Caco-2 (cell line): ENCODE measurements around the gene CPZ. TPM values are rescaled to one million over a fixed set of nuclear protein-coding genes. Genes with fewer than 3 reads are reported as not detected.

Source experiments
- BruUV-seq: library from RNA; stranded (reverse); fragments of 400-500 nt; replicated peaks from 2 replicates; lab custom pipeline; 2021; lab: Mats Ljungman, UMichigan
- CTCF ChIA-PET: fragments of 300-600 bp; sonication (Branson Sonifier 250); formaldehyde crosslinking; loops from one replicate; lab custom pipeline; 2022; ENCODE audit warnings: antibody characterized with exemption; lab: Charles Lee
- POLR2A ChIA-PET: fragments of 300-600 bp; sonication (Branson Sonifier 250); formaldehyde crosslinking; loops from one replicate; lab custom pipeline; 2022; ENCODE audit warnings: antibody characterized with exemption; lab: Charles Lee
- DNase-seq, 2 experiments: peaks; one replicate each; pipeline versions ENCODE4 v3.0.0 to v3.0.0-alpha.2; 2020 to 2022
- H3K27me3 ChIP-seq: replicated peaks from 2 replicates; pipeline ENCODE4 v1.6.0; 2011; ENCODE audit warnings: low read length; ENCODE audit not compliant: control insufficient read depth, insufficient read depth
- H3K36me3 ChIP-seq: 2 replicates; pipeline ENCODE4 v1.5.1; 2011; ENCODE audit warnings: low read length; ENCODE audit not compliant: control insufficient read depth, insufficient read depth
- H3K4me1 ChIP-seq: fragments of 250-450 bp; sonication (Bioruptor Pico); 2 replicates; pipeline ENCODE4 v1.5.1; 2020; ENCODE audit warnings: mild to moderate bottlenecking
- H3K4me3 ChIP-seq: 2 replicates; pipeline ENCODE4 v1.5.1; 2011; ENCODE audit warnings: low read depth, mild to moderate bottlenecking, control low read depth, low read length
- H3K9me3 ChIP-seq: fragments of 250-450 bp; sonication (Bioruptor Pico); 2 replicates; pipeline ENCODE4 v1.5.1; 2020; ENCODE audit warnings: mild to moderate bottlenecking, moderate library complexity
- H3K27ac Mint-ChIP-seq: one replicate; pipeline ENCODE4 v1.8.0; 2022; ENCODE audit warnings: mixed read lengths; ENCODE audit not compliant: unreplicated experiment
- H3K27me3 Mint-ChIP-seq: one replicate; pipeline ENCODE4 v1.8.0; 2022; ENCODE audit warnings: mixed read lengths; ENCODE audit not compliant: insufficient read depth, unreplicated experiment
- H3K36me3 Mint-ChIP-seq: one replicate; pipeline ENCODE4 v1.8.0; 2022; ENCODE audit warnings: mild to moderate bottlenecking, mixed read lengths; ENCODE audit not compliant: insufficient read depth, unreplicated experiment
- H3K4me1 Mint-ChIP-seq: one replicate; pipeline ENCODE4 v1.8.0; 2022; ENCODE audit warnings: low read depth, mixed read lengths; ENCODE audit not compliant: unreplicated experiment
- H3K4me3 Mint-ChIP-seq: one replicate; pipeline ENCODE4 v1.8.0; 2022; ENCODE audit warnings: mild to moderate bottlenecking, moderate library complexity, mixed read lengths; ENCODE audit not compliant: unreplicated experiment
- H3K9me3 Mint-ChIP-seq: one replicate; pipeline ENCODE4 v1.8.0; 2022; ENCODE audit warnings: mixed read lengths; ENCODE audit not compliant: unreplicated experiment
- intact Hi-C: fragments of 100-400 bp; cut with micrococcal nuclease; formaldehyde crosslinking; loops from one replicate; pipeline ENCODE4 v1.10.0; 2022; ENCODE audit not compliant: unreplicated experiment
- total RNA-seq: library from RNA; stranded (reverse); gene quantifications from 2 replicates; pipeline ENCODE4 v1.2.3, GENCODE V29; 2022
- TF ChIP-seq, protein P1 (sequence below), 2 experiments: fragments of 200-600 bp in 1 of 2; IDR thresholded peaks; 1 replicate in 1 of 2; 2 replicates in 1 of 2; pipeline versions ENCODE4 v1.5.1 to v1.8.0; 2011 to 2022; ENCODE audit warnings: antibody characterized with exemption in 1 of 2, control low read depth in 1 of 2, inconsistent platforms in 1 of 2, low read depth in 1 of 2, low read length in 1 of 2, mild to moderate bottlenecking in 1 of 2, moderate library complexity in 1 of 2; ENCODE audit not compliant: insufficient read depth in 1 of 2, severe bottlenecking in 1 of 2, unreplicated experiment in 1 of 2

CPZ gene
- total RNA-seq, 1 experiment from 2014 or later, result 7.7 TPM

GRCh38 chr4:8643986-8644385, 51.4 kb downstream of the CPZ start:
- CTCF ChIA-PET, result no interaction called here

GRCh38 chr4:8644461-8644891, 51.9 kb downstream of the CPZ start:
- Mint-ChIP-seq H3K4me3 (no peak overlapping the region), H3K4me1 (no peaks in the 10 kb centered on the region), H3K27ac (no peak overlapping the region), H3K9me3 (no peaks in the 10 kb centered on the region), H3K27me3 (peaks cover 9% of the 10 kb centered on the region), H3K36me3 (no peaks in the 10 kb centered on the region)
- no peak for DNase-seq
- no peaks in the 10 kb centered on the region for H3K9me3 ChIP-seq
- intact Hi-C loops, result no loop called here
- no peaks in the 10 kb centered on the region for H3K4me1 ChIP-seq
- TF ChIP-seq, protein P1, sequence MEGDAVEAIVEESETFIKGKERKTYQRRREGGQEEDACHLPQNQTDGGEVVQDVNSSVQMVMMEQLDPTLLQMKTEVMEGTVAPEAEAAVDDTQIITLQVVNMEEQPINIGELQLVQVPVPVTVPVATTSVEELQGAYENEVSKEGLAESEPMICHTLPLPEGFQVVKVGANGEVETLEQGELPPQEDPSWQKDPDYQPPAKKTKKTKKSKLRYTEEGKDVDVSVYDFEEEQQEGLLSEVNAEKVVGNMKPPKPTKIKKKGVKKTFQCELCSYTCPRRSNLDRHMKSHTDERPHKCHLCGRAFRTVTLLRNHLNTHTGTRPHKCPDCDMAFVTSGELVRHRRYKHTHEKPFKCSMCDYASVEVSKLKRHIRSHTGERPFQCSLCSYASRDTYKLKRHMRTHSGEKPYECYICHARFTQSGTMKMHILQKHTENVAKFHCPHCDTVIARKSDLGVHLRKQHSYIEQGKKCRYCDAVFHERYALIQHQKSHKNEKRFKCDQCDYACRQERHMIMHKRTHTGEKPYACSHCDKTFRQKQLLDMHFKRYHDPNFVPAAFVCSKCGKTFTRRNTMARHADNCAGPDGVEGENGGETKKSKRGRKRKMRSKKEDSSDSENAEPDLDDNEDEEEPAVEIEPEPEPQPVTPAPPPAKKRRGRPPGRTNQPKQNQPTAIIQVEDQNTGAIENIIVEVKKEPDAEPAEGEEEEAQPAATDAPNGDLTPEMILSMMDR (IDR thresholded peaks at IDR 0.05; ENCODE audit: insufficient read depth in 1 of 2, low read depth in 1 of 2, low read length in 1 of 2, severe bottlenecking in 1 of 2, unreplicated experiment in 1 of 2), result no peak
- H3K36me3 ChIP-seq, result no peaks in the 10 kb centered on the region
- CTCF ChIA-PET, result no interaction called here
- no peaks in the 10 kb centered on the region for H3K27me3 ChIP-seq
- BruUV-seq, result no TSS peak
- H3K4me3 ChIP-seq, result no peak overlapping the region
- POLR2A ChIA-PET, result no interaction called here

More at GRCh38 chr4:8643986-8644385, 51.4 kb downstream of the CPZ start:
- no peak for DNase-seq
- no TSS peak for BruUV-seq
- no peaks in the 10 kb centered on the region for H3K9me3 ChIP-seq
- TF ChIP-seq, protein P1 (IDR thresholded peaks at IDR 0.05; ENCODE audit: insufficient read depth in 1 of 2, low read depth in 1 of 2, low read length in 1 of 2, severe bottlenecking in 1 of 2, unreplicated experiment in 1 of 2), result no peak
- Mint-ChIP-seq H3K4me3 (no peak overlapping the region), H3K36me3 (no peaks in the 10 kb centered on the region), H3K27ac (no peak overlapping the region), H3K27me3 (peaks cover 9% of the 10 kb centered on the region), H3K4me1 (no peaks in the 10 kb centered on the region), H3K9me3 (no peaks in the 10 kb centered on the region)
- POLR2A ChIA-PET, result no interaction called here
- intact Hi-C loops, result no loop called here
- no peaks in the 10 kb centered on the region for H3K4me1 ChIP-seq
- H3K27me3 ChIP-seq, result no peaks in the 10 kb centered on the region
- no peaks in the 10 kb centered on the region for H3K36me3 ChIP-seq
- no peak overlapping the region for H3K4me3 ChIP-seq

- TF ChIP-seq, protein P1 (IDR thresholded peaks at IDR 0.05; ENCODE audit: insufficient read depth in 1 of 2, low read depth in 1 of 2, low read length in 1 of 2, severe bottlenecking in 1 of 2, unreplicated experiment in 1 of 2), result no peak
- BruUV-seq, result no TSS peak
- CTCF ChIA-PET, result no interaction called here
These were observed 52.6 kb downstream of the CPZ start for GRCh38 chr4:8644966-8645752.

More at GRCh38 chr4:8644966-8645752, 52.6 kb downstream of the CPZ start:
- Histone ChIP-seq H3K36me3 (no peaks in the 10 kb centered on the region), H3K4me3 (no peak overlapping the region), H3K9me3 (no peaks in the 10 kb centered on the region), H3K27me3 (no peaks in the 10 kb centered on the region), H3K4me1 (no peaks in the 10 kb centered on the region)
- no peak overlapping the region for H3K27ac Mint-ChIP-seq
- no peaks in the 10 kb centered on the region for H3K9me3 Mint-ChIP-seq
- H3K4me3 Mint-ChIP-seq, result no peak overlapping the region
- intact Hi-C loops, result no loop called here
- DNase-seq, result peak in 1 of 2 experiments; percentile 23
- H3K27me3 Mint-ChIP-seq, result peaks cover 10% of the 10 kb centered on the region
- H3K4me1 Mint-ChIP-seq, result no peaks in the 10 kb centered on the region
- POLR2A ChIA-PET, result no interaction called here
- no peaks in the 10 kb centered on the region for H3K36me3 Mint-ChIP-seq
